HG02938 (cell line): Measurements from ENCODE around the gene SCARF1.

Experiments
- ATAC-seq: cut with Tn5 transposase; IDR thresholded peaks from one replicate; pipeline ENCODE4 v1.9.1; 2021; ENCODE audit warnings: mild to moderate bottlenecking, moderate library complexity; ENCODE audit not compliant: unreplicated experiment

The SCARF1 gene

GRCh38 chr17:1628856-1629503 lies 16.6 kb downstream of the SCARF1 start:
- ATAC-seq = peak; percentile 49

GRCh38 chr17:1627982-1628855 lies 17.3 kb downstream of the SCARF1 start, which contains the start of gene SLC43A2:
SLC43A2 (minus strand) TSS chr17:1628834; CDS start chr17:1627874, 960 bp downstream.
- peak; percentile 43 for ATAC-seq

GRCh38 chr17:1627182-1627981 lies 18.1 kb downstream of the SCARF1 start:
- ATAC-seq = no peak

- ATAC-seq = no peak
Measured at GRCh38 chr17:1626333-1626732, 19.2 kb downstream of the SCARF1 start.

GRCh38 chr17:1625581-1625980 lies 20.0 kb downstream of the SCARF1 start:
- ATAC-seq = no peak

- no peak for ATAC-seq
Measured at GRCh38 chr17:1625053-1625452, 20.5 kb downstream of the SCARF1 start.

GRCh38 chr17:1624650-1625049 lies 20.9 kb downstream of the SCARF1 start:
- ATAC-seq = no peak

GRCh38 chr17:1623057-1623630 lies 22.4 kb downstream of the SCARF1 start:
- ATAC-seq = no peak

GRCh38 chr17:1621273-1621954 lies 24.1 kb downstream of the SCARF1 start:
- ATAC-seq = no peak

GRCh38 chr17:1620486-1620885 lies 25.0 kb downstream of the SCARF1 start:
- no peak for ATAC-seq

GRCh38 chr17:1617620-1618174 lies 27.8 kb downstream of the SCARF1 start:
- ATAC-seq = no peak

GRCh38 chr17:1616101-1616500 lies 29.4 kb downstream of the SCARF1 start:
- ATAC-seq = no peak

- ATAC-seq = no peak
Measured at GRCh38 chr17:1612400-1612799, 33.1 kb downstream of the SCARF1 start.

- ATAC-seq = no peak
Measured at GRCh38 chr17:1611715-1612114, 33.8 kb downstream of the SCARF1 start.

- ATAC-seq = no peak
Measured at GRCh38 chr17:1608676-1609075, 36.9 kb downstream of the SCARF1 start.

- no peak for ATAC-seq
Measured at GRCh38 chr17:1607971-1608320, 37.6 kb downstream of the SCARF1 start.

- ATAC-seq = no peak
Measured at GRCh38 chr17:1606352-1606985, 39.1 kb downstream of the SCARF1 start.

- ATAC-seq = no peak
Measured at GRCh38 chr17:1605681-1606351, 39.7 kb downstream of the SCARF1 start.

- no peak for ATAC-seq
Measured at GRCh38 chr17:1604831-1605528, 40.6 kb downstream of the SCARF1 start.
